HG03354 (cell line): ENCODE measurements around the gene FYN.
A peak's percentile ranks its signal among the peaks of the same experiment; 100 is the strongest.

Source experiments
- ATAC-seq: cut with Tn5 transposase; IDR thresholded peaks from one replicate; pipeline ENCODE4 v1.9.1; 2021; ENCODE audit warnings: mild to moderate bottlenecking; ENCODE audit not compliant: unreplicated experiment, poor library complexity, severe bottlenecking

FYN gene

GRCh38 chr6:111721753-111722154 lies 151.5 kb downstream of the FYN start:
- no peak for ATAC-seq

- ATAC-seq = no peak
Observed at GRCh38 chr6:111720931-111721496, 152.2 kb downstream of the FYN start.

- ATAC-seq = no peak
Observed at GRCh38 chr6:111718990-111719389, 154.3 kb downstream of the FYN start.

- no peak for ATAC-seq
Observed at GRCh38 chr6:111718326-111718725, 154.9 kb downstream of the FYN start.

- ATAC-seq = no peak
Observed at GRCh38 chr6:111717621-111718020, 155.6 kb downstream of the FYN start.

- ATAC-seq = no peak
Observed at GRCh38 chr6:111716325-111716724, 156.9 kb downstream of the FYN start.

GRCh38 chr6:111715321-111715720 lies 157.9 kb downstream of the FYN start:
- ATAC-seq = no peak

- ATAC-seq = no peak
Observed at GRCh38 chr6:111714416-111715270, 158.6 kb downstream of the FYN start.

GRCh38 chr6:111713811-111714210 lies 159.4 kb downstream of the FYN start:
- no peak for ATAC-seq

- ATAC-seq = no peak
Observed at GRCh38 chr6:111713236-111713635, 160.0 kb downstream of the FYN start.

- no peak for ATAC-seq
Observed at GRCh38 chr6:111711984-111712752, 161.1 kb downstream of the FYN start.

GRCh38 chr6:111711476-111711875 lies 161.8 kb downstream of the FYN start:
- ATAC-seq = no peak

GRCh38 chr6:111710911-111711310 lies 162.3 kb downstream of the FYN start:
- ATAC-seq = no peak

- ATAC-seq = no peak
Observed at GRCh38 chr6:111710439-111710838, 162.8 kb downstream of the FYN start.

GRCh38 chr6:111709615-111710398 lies 163.4 kb downstream of the FYN start:
- ATAC-seq = peak; percentile 97

GRCh38 chr6:111709201-111709600 lies 164.1 kb downstream of the FYN start:
- no peak for ATAC-seq

- no peak for ATAC-seq
Observed at GRCh38 chr6:111707773-111708172, 165.5 kb downstream of the FYN start.

- no peak for ATAC-seq
Observed at GRCh38 chr6:111706841-111707391, 166.3 kb downstream of the FYN start.

- no peak for ATAC-seq
Observed at GRCh38 chr6:111703723-111704122, 169.5 kb downstream of the FYN start.

- no peak for ATAC-seq
Observed at GRCh38 chr6:111702268-111702667, 171.0 kb downstream of the FYN start.
